HT1080 (cell line): Measurements from ENCODE around the gene EXOSC5. TPM values are rescaled to one million over a fixed set of nuclear protein-coding genes. Genes with fewer than 3 reads are reported as not detected.
"Not testable (repeated sequence)": the region's sequence is repeated elsewhere in the genome, so short reads cannot be mapped to it uniquely, and the experiment has no call there.

Experiments used
- DNase-seq: peaks from one replicate; pipeline ENCODE4 v3.0.0-alpha.2; 2015; ENCODE audit warnings: low read depth
- polyA plus RNA-seq, 2 experiments: library from polyadenylated mRNA; depleted of rRNA; stranded (reverse); fragments of >200 nt; gene quantifications; 2 replicates each; pipeline ENCODE4 v1.2.3, GENCODE V29; 2015
- total RNA-seq: library from RNA; depleted of rRNA; stranded (reverse); fragments of >200 nt; shearing (Covaris generic); gene quantifications from 2 replicates; pipeline ENCODE4 v1.2.3, GENCODE V29; 2014; rRNA removed

Gene EXOSC5
- total RNA-seq: 64.9 and 72.5 TPM in 2 replicates
- 83.8 and 99.0 TPM in 2 replicates for polyA plus RNA-seq (2015; cell fraction: cytosol; rRNA removed)
- 54.2 and 55.9 TPM in 2 replicates for polyA plus RNA-seq (2015; cell fraction: nucleus; rRNA removed)

GRCh38 chr19:41397086-41398049, at the start of gene EXOSC5, which contains the start of gene BCKDHA:
Gene EXOSC5, minus strand, starts transcription at chr19:41397359. Its CDS starts 31 bp downstream, at chr19:41397328.
Gene BCKDHA, plus strand, starts transcription at chr19:41397818. Its CDS starts 10 bp downstream, at chr19:41397828.
- peak; percentile 98 for DNase-seq

GRCh38 chr19:41445575-41445974, 48.4 kb upstream of the EXOSC5 start:
- DNase-seq: no peak

- DNase-seq: no peak
These were observed 46.8 kb upstream of the EXOSC5 start for GRCh38 chr19:41443813-41444455.

- no peak for DNase-seq
These were observed 45.6 kb upstream of the EXOSC5 start, which contains the start of gene ERICH4 for GRCh38 chr19:41442473-41443355. Gene ERICH4, plus strand, starts transcription at chr19:41443156. Its CDS starts 14 bp downstream, at chr19:41443170.

- no peak for DNase-seq
These were observed 44.3 kb upstream of the EXOSC5 start for GRCh38 chr19:41441321-41441945.

GRCh38 chr19:41439441-41440222, 42.5 kb upstream of the EXOSC5 start, which contains the start of gene DMAC2:
Gene DMAC2, minus strand, starts transcription at chr19:41439912. Its CDS starts 13 bp downstream, at chr19:41439899.
- DNase-seq: peak; percentile 97

- no peak for DNase-seq
These were observed 40.9 kb upstream of the EXOSC5 start for GRCh38 chr19:41437944-41438574.

GRCh38 chr19:41436674-41436951, 39.5 kb upstream of the EXOSC5 start:
- DNase-seq: no peak

GRCh38 chr19:41435936-41436673, 38.9 kb upstream of the EXOSC5 start:
- DNase-seq: no peak

GRCh38 chr19:41435376-41435775, 38.2 kb upstream of the EXOSC5 start:
- not testable (repeated sequence) for DNase-seq

GRCh38 chr19:41434450-41434849, 37.3 kb upstream of the EXOSC5 start:
- no peak for DNase-seq

GRCh38 chr19:41433171-41433570, 36.0 kb upstream of the EXOSC5 start:
- DNase-seq: no peak

- no peak for DNase-seq
These were observed 34.5 kb upstream of the EXOSC5 start for GRCh38 chr19:41431426-41432386.

GRCh38 chr19:41430922-41431321, 33.8 kb upstream of the EXOSC5 start:
- peak; percentile 19 for DNase-seq

GRCh38 chr19:41428481-41428859, 31.3 kb upstream of the EXOSC5 start:
- DNase-seq: no peak

- no peak for DNase-seq
These were observed 30.7 kb upstream of the EXOSC5 start for GRCh38 chr19:41427647-41428480.
